Stimulated activated CD4-positive, alpha-beta T cell treated with anti-CD3 and anti-CD28 coated beads, Interleukin-4, amount 100 ng/mL, for 48 hours (primary cell): Measurements from ENCODE around the gene NME3.

ENCODE experiments used
- DNase-seq, 2 donors: peaks; one replicate each; pipeline ENCODE4 v3.0.0-alpha.2; 2020; ENCODE audit warnings: low read depth in 2 of 2

Gene NME3

GRCh38 chr16:1793578-1794220 lies 22.4 kb upstream of the NME3 start, which contains the start of gene IGFALS:
IGFALS (minus strand) TSS chr16:1793705; CDS start chr16:1793652, 53 bp downstream.
- DNase-seq = no peak

- DNase-seq = no peak
Measured at GRCh38 chr16:1792836-1793577, 21.7 kb upstream of the NME3 start.

GRCh38 chr16:1791943-1792812 lies 20.8 kb upstream of the NME3 start:
- DNase-seq = no peak

DNA sequence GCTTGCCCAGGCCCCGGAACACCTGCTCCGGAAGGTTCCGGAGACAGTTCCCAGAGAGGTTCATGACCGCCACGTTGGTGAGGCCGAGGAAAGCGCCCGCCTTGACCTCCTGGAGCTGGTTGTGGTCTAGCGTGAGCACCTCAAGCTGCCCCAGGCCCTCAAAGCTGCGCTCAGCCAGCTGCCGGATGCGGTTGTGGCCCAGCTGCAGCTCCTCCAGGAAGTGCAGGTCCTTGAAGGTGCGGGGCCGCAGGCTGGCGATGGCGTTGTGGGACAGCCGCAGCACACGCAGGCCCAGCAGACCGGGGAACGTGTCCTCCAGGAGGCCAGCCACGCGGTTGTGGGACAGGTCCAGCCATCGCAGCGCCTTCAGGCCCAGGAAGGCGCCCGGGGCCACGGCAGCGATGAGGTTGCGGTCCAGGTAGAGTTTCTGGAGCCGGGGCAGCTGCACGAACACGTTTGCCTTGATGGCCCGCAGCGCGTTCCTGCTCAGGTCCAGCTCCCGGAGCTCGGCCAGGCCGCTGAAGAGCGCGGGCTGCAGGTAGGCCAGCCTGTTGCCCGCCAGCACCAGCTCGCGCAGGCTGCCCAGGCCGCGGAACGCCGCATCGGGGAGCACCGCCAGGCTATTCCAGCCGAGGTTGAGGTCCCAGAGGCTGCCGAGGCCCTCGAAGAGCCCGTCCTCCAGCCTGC lies 20.1 kb upstream of the NME3 start:
- DNase-seq = no peak

DNA sequence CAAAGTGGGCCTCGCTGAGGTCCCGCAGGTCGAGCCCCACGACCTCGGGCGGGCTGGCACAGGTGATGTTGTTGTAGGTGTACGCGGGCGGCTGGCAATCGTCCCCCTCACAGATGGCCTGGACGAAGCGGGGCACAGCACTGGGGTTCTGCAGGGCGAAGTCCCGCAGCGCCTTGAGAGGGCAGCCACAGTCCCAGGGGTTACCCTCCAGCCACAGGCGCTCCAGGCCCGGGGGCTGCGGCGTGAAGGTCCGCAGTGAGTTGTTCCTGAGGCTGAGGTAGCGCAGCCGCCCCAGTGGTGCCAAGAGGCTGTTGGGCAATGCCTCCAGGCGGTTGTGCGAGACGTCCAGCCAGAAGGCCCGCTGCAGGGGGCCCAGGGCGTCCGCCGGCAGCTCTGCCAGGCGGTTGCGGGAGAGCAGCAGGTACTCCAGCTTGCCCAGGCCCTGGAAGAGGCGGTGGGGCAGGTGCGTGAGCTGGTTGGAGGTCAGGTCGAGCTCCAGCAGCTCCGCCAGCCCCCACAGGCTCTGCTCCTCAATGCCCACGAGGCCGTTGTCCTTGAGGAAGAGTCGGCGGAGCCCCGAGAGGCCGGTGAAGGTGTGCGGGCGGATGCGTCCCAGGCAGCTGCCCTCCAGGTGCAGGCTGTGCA lies 19.4 kb upstream of the NME3 start:
- no peak for DNase-seq

DNA sequence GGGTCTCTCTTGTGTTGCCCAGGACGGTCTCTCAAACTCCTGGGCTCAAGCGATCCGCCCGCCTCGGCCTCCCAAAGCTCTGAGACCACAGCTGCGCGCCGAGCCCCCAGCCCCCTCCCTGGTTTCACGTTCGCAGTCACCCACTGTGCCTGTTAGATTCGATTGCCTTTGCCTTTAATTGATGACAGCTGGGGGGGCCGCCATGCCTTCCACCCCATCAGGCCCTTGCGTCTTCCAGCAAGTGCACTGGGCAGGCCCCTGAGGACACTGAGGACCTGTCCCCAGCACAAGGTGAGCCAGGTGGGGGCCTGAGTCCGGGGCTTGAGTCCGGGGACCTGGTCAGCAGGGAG lies 18.9 kb upstream of the NME3 start:
- no peak for DNase-seq

DNA sequence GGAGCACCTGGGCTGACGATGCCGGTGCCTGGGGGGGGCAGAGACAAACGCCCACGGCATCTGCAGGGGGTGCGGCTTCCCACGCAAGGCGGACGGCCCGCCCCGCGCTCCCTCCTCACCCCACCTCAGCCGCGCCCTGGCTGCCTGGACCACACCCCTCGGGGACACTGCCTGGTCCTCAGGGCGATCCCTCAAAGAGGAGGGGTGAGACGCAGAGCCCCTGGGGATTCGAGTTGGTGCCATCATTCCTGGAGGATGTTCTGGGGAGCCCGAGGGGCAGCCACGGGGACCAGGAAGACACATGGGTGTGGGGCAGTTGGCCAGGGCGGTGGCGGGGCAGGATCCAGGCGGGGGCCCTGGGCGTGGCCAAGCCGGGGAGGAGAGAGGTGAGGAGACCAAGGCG lies 18.3 kb upstream of the NME3 start:
- no peak for DNase-seq

DNA sequence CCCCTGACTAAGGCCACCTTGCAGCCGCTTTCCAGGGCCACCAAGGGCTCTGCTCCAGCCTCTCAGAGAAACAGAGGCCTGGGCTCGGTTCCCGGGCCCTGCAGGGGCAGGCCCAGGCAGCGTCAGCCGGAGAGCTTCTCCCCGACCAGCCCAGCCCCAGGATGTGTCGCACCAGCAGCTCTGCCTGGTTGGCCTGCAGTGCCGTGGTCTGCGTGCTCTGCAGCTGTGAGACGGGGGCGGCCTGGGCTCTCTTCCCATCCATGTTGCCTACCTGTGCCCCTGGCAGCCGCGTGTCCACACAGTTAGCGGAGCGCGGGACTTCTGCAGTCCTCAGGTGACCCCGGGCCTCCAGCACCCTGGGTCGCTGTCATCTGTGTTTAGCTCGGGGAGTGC lies 17.4 kb upstream of the NME3 start:
- DNase-seq = no peak

DNA sequence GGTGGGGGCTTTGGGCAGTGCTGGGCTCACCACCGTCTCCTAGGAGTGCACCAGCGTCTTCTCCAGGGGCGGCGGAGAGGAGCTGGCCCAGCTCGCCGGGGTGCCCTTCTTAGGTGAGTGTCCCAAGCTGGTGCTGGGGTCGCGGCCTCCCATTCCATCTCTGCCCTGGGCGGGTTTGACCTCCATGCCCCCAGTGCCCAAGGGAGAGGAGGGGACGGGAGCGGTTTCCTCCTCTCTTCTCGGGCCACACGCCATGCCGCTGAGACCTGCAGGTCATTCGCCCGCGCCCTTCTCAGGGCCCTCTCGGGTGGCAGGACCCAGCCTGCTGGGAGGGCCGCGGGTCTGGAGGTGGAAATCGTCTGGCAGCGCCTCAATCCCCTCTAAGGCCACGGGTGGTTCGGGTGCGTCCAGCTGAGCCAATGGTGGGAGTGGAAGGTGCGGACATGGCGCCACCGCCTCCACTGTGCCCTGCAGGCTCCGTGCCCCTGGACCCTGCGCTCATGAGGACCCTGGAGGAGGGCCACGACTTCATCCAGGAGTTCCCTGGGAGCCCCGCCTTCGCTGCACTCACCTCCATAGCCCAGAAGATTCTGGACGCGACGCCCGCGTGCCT lies 16.9 kb upstream of the NME3 start:
- DNase-seq = no peak

GRCh38 chr16:1787322-1788094 lies 16.2 kb upstream of the NME3 start:
- no peak for DNase-seq

GRCh38 chr16:1787056-1787321 lies 15.6 kb upstream of the NME3 start:
- DNase-seq = no peak

DNA sequence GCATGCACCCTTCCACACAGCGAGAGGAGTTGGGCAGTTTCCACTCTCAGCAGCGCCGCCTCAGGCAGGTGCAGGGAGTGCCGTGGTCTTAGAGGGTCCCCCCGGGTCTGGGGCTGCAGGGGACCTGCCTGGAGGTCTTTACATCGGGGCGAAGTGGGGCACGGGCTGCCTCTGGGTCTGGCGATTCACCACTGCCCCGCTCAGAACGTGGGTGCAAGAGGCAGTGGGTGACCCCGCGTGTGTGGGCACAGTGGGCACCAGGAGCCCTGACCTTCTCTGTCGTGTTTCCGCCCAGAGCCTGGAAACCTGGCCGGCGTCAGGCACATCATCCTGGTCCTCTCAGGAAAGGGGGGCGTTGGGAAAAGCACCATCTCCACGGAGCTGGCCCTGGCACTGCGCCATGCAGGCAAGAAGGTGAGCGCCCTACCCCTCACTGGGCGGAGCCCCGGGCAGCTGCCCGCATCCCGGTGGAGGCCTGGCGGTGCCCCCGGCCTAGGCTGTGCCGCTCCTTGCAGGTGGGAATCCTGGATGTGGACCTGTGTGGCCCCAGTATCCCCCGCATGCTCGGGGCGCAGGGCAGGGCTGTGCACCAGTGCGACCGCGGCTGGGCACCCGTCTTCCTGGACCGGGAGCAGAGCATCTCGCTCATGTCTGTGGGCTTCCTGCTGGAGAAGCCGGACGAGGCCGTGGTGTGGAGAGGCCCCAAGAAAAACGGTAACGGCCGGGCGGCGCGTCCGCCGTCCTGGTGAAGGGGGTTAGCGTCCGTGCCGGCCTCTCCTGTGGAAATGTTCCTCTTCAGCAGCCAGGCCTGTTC lies 15.1 kb upstream of the NME3 start:
- no peak for DNase-seq

DNA sequence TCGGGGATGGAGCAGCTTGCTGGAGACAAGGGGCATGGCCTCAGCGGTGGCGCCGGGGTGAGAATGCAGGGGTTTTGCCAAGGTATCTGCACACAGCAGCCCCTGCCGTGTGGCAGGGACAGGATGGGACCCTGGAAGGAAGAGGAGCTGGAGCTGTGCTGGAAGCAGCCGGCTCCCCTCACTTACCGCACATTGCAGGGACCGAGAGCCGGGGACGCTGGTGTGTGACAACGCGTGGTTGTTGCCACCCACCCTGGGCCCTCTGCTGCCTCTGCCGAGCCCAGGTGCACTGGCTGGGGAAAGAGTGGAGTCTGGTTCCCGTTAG lies 14.5 kb upstream of the NME3 start:
- DNase-seq = no peak

- no peak for DNase-seq
Measured at GRCh38 chr16:1784977-1785845, 13.9 kb upstream of the NME3 start.

GRCh38 chr16:1782408-1783264 lies 11.3 kb upstream of the NME3 start, which contains the start of the genes NUBP2 and SPSB3:
NUBP2 (plus strand) TSS chr16:1782960; CDS start chr16:1783021, 61 bp downstream.
SPSB3 (minus strand) TSS chr16:1782571; CDS start chr16:1781483, 1,088 bp downstream.
- peak; percentile 95 to 99 for DNase-seq

DNA sequence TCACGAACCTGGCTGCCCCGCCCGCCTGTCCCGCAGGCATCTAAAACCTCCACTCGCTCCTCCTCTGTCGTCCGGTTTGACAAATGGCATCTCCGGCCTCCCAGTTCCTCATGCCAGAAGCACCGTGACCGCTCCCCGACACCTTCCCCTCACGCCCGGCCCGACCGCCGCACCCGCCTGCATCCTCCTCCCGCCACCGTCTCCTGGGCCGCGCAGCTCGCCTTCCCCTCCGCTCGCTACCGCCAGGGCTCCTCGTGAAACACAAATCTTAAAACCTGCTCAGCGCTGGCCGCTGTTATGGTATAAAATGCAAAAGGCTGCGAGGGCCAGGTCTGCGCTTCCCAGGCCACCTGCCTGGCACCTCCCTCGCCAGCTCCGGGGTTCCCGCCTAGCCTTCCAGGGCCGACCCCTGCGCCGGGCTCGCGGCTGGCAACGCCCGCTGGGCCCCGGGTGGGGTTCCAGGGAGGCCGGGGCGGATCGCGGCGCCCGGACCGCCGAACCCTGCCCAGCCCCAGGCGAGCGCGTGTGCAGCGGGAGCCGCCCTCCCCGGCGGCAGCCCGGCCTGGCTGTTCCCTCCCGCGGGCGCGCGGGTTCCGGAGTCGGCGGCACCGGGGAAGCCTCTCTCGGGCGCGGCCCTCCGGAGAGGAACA lies 10.5 kb upstream of the NME3 start:
- DNase-seq = peak in 1 of 2 donors; percentile 28

DNA sequence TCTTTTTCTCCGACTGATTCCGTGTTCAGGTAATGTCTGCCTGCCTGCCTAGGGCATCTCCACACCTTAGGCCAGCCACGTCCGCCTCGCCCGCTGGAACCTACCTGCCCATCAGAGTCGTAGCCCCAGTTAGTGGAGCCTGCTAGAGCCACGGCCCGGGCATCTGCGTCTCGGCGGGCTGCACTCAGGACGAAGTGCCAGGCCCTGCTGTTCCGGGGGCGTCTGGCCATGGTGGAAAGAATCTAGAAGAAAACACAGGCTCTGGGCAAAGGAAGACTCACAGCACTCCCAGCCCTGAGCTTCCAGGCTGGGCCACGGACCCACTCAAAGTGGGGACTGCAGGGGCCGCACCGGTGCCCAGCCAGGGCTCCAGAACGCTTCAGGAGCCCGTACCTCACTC lies 9.9 kb upstream of the NME3 start:
- DNase-seq = no peak
